Measurements from ENCODE around the gene DPH3. TPM values are rescaled to one million over a fixed set of nuclear protein-coding genes. Genes with fewer than 3 reads are reported as not detected.

The DPH3 gene
- total and polyA plus RNA-seq, 9 of the 15 experiments (the other 6 are each of a cell fraction or from before 2014, with no cell fraction given), result 15.9 to 131 (median 38.7) TPM

GRCh38 chr3:16300881-16301359 lies 36.2 kb upstream of the DPH3 start:
- peaks cover 11 to 48% of the 10 kb centered on the region in 2 experiments for H3K4me1 ChIP-seq (replicated peaks in 1 of 2; ENCODE audit: control insufficient read depth in 2 of 2, insufficient read depth in 2 of 2, low read length in 2 of 2)
- H3K9me3 ChIP-seq (replicated peaks; ENCODE audit: control insufficient read depth, insufficient read depth, low read depth, low read length), result no peaks in the 10 kb centered on the region
- peaks cover 4% of the 10 kb centered on the region for H3K9me1 ChIP-seq (ENCODE audit: control insufficient read depth, insufficient read depth, low read length)
- 87% methylated on average over 2 of the region's 2 CpGs for WGBS (ENCODE audit: insufficient coverage, low coverage, missing lambda C conversion rate)
- CTCF ChIA-PET (ENCODE audit: low intra/inter-chr PET ratio), result no interaction called here
- no peak overlapping the region; the same call in 2 of the 3 replicates for H3K27ac ChIP-seq (ENCODE audit: extremely low read depth, low read depth, low read length)
- in situ Hi-C loops (cut with MboI), result no loop called here
- no peak overlapping the region for H3K4me2 ChIP-seq (ENCODE audit: insufficient read depth, low read length)
- FAIRE-seq (no peak), DNase-seq (ENCODE audit: extremely low read depth in 1 of 4, low spot score in 3 of 4) (no peak), ATAC-seq (no peak)
- BruUV-seq (replicated peaks), result no TSS peak
- H4K20me1 ChIP-seq (replicated peaks; ENCODE audit: control insufficient read depth, insufficient read depth, low read length), result peaks cover 15% of the 10 kb centered on the region
- no peak overlapping the region for H3K4me3 ChIP-seq
- H3K79me2 ChIP-seq (ENCODE audit: control insufficient read depth, insufficient read depth, low read length), result peaks cover 8% of the 10 kb centered on the region; the same call in 1 of the 3 replicates
- POLR2A ChIA-PET, result interaction anchor here (1.1 to 1.3 kb wide), 2 partner anchors 10 to 12 kb away, joined by 3 to 4 read pairs; no protein-coding TSS in a partner anchor
- H3K27me3 ChIP-seq (ENCODE audit: control insufficient read depth in 2 of 2, insufficient read depth in 2 of 2, low read length in 2 of 2), result no peaks in the 10 kb centered on the region
- intact Hi-C loops (cut with micrococcal nuclease), result no loop called here
- no peak overlapping the region for H2AFZ ChIP-seq (ENCODE audit: low read depth, low read length)
- H3K9ac ChIP-seq (ENCODE audit: insufficient read depth in 1 of 2, low read depth in 2 of 2, low read length in 2 of 2), result no peak overlapping the region
- H3K36me3 ChIP-seq (ENCODE audit: control insufficient read depth, insufficient read depth, low read length), result peaks cover 91% of the 10 kb centered on the region
- TF ChIP-seq ZC3H11A (IDR thresholded peaks at IDR 0.05; ENCODE audit: low read depth, low read length) (no peak), HDAC1 (IDR thresholded peaks at IDR 0.05) (no peak), ELK3 (CRISPR knock-in tag; IDR thresholded peaks at IDR 0.05) (no peak), MAZ (CRISPR knock-in tag; conservative IDR thresholded peaks at IDR 0.05 in 1 of 2, IDR thresholded peaks at IDR 0.05 in 1 of 2) (no peak), BCL6 (CRISPR knock-in tag; IDR thresholded peaks at IDR 0.05) (no peak), GABPA (tag; conservative IDR thresholded peaks at IDR 0.05; ENCODE audit: low read depth) (0 out of 2 replicates have a peak, but pooled peaks have one; percentile 15)

Data from K562 (cell line).